GM21423 (cell line): Measurements from ENCODE around the gene DDO.
"Not testable (repeated sequence)": the region's sequence is repeated elsewhere in the genome, so short reads cannot be mapped to it uniquely, and the experiment has no call there.

Source experiments
- ATAC-seq: cut with Tn5 transposase; IDR thresholded peaks from one replicate; pipeline ENCODE4 v1.9.1; 2021; ENCODE audit warnings: mild to moderate bottlenecking, moderate library complexity; ENCODE audit not compliant: unreplicated experiment

Gene DDO

DNA sequence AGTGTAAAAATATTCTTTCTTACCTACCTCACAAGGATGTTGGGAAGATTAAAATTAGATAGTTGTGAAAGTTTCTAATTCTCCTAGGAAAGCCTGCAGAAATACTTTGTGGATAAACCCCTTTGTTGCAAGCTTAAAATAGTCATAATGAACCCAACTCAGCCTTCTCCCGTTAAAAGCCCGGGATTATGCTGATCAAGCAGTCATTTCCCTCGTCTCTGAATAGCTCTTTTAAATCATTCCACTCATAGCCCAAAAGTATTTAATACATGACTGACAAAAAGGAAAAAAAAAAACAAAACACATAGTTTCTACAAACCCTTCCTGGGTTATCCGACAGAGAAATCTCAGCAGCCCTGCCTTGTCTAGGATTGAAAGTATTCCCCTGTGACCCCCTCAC, 46.3 kb downstream of the DDO start:
- no peak for ATAC-seq

DNA sequence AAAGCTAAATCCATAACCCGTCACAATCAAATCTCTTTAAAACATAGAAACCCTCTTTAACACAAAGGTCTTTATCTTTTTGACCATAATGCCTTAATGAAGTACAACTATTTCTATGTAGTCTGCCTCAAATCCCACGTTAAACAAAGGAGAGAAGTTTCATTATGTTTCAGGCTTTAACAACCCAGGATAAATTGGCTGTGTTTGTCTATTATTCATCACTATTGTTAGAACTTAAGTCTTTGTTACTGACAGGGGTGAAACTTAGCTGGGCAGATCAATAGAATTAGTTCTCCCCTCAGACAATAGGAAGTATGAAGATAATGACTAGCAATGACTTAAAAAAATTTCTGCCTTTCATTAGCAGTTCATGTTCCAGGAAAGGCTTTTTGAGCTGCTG, 47.1 kb downstream of the DDO start:
- ATAC-seq, result no peak

DNA sequence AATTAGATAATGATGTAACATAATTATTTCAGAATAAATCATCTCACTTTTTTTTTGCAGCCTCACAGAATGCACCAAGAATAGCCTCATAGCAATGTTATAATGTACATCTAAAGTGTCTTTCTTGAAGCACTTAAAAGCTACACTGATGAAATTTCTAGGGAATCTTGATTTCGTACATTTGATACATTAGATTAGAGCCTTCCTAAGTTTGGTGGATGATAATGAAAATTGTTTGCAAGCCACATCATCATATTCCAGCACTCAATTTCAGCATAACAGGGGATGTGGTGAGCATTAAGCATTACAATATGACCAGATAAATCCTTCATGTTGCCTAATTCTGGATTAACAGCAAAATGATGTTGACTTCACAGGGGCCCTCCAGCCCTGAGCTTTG, 47.5 kb downstream of the DDO start:
- ATAC-seq, result no peak

DNA sequence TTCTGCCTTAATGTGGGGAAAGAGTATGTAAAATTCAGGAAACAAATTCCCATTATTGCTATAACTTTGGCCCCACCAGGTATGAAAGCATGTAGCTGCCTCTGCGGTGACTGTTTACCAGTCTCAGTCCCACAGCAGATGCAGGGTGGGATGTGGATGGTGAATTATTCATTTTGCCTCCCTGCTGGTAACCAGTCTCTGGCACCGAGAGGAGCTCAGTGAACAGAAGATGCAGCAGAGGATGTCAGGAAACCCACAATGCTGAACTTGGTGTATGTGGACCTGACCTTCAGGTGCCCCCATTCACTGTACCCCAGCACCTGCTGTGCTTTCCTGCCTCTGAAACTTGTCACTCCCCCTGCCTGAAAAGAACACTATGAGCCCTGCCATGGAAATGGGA, 48.4 kb downstream of the DDO start:
- ATAC-seq, result no peak

DNA sequence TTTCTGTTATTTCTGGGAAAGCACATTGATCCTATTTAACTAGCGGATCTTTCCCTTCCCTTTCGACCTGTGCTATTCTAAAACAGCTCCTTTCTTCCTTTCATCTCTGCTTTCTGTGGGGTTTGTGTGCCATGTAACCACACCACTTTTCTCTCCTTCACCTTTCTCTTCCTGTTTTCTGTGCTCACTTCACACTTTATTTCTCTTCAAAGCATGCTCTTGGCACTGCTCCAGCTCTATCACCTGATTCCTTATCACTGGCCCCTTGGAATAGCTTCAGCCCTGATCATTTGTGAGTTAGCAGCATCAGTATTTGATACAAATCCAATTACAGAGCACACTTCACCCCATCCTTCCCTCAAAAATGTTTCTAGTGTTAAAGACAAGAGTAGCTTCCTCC, 49.1 kb downstream of the DDO start:
- no peak for ATAC-seq

DNA sequence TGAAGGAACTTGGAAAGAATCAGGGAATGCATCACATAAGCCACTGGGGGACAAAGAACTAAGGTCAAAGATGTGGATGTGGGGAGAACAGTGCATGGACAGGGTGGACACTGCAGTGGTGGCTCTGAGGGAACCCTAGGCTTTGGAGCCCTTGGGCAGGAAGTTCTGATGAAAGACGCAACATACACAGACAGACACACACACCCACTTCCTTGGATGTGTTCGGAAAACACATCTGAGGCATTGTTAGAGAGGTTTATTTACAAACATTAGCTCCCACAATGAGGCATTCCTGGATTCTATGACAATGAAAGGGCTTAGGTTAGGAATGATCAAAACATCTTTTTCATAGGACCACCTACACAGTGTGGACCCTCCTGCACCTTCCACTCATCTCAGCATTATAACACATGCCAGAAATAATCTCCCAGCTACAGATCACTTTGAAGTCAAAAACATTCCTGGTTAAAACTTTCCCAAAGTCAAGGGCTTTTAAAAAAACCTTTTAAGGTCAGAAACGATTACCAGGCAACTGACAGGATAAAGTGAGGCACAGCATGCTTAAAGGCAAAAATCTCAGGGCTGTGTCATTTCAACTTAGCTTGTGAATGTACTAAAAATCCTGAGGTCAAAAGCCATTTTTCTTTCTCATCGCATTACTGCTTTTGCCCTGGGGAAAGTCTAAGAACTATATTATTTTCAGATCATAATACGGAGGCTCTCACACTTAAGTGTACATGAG, 50.8 kb downstream of the DDO start:
- no peak for ATAC-seq

DNA sequence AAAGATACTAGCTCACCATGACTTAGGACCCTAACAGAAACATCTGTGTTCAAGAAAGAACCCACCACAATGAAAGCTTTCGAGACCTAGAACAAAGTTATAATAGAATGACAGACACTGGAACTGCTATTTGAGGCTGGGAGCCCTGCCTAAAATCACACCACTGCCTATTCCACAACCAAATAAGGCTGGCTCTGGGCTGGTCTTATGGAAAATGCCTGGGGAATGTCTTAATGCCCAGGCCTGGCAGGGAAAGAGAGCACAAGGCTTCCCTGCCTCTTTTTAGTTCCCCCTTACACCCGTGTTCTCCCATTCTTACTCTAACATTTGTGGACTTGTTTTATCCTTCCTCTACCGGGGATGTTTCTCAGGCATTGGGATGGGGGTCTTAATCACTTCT, 51.6 kb downstream of the DDO start:
- no peak for ATAC-seq

DNA sequence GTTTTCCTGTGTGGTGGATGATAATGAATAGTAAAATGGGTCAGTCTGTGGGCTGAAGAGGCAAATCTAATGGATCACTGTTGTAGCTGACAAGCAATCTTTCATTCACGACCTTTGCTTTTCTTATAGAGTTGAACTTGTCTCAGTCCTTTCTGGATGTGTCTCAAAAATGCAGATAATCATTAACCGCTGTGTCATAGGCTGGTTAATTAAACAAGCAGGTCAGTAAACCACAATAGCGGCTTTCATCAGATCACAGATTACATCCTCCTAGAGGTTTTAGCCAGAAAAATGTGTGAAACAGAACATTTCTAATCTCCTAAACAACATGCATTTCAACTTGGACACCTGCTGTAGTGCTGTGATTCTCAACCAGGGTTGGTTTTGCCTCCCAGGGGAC, 54.7 kb downstream of the DDO start:
- no peak for ATAC-seq

DNA sequence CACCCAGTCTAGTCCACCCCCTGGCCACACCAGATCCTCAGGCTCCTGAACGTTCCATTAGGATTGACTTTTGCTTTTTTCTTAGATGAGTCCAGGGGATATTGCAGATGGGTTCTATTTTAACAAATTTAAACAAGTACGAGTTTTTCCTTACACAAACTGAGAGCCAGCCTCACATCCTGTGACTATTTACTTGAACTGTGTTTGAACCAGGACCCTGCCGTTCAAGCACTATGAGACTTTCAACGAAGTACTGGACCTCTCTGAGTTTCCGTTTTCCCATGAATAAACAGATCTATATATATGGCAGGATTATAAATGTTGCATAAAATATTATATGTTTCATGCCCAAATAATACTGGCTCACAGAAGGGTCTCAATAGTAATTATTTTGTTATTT, 55.8 kb downstream of the DDO start:
- ATAC-seq, result no peak

DNA sequence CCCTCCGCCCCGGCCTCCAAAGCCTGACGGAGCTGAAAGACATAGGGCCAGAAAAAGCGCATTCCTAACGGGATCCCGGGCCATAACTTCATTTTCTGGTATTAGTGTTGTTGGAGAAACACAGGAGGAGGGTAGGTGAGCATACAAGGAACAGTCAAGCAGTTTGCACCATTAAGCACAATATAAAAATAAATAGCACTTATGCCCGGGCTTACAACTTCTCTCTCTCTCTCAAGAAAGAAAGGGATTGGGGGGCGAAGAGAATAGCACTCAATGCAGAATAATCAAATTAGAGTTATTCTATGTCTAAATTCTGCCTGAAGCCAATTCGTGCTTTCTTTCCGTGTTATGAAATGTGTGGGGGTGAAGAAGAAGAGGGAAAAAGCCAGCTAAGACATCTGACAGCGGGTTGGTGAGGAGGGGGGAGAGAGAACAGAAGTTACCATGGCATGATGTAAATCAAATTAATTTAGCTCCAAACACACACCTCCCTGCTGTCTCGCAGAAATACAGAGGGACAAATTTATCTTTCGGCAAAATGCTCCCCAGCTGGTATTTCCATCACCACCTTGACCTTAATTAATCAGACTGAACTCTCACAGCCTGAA, 56.7 kb downstream of the DDO start:
- no peak for ATAC-seq

DNA sequence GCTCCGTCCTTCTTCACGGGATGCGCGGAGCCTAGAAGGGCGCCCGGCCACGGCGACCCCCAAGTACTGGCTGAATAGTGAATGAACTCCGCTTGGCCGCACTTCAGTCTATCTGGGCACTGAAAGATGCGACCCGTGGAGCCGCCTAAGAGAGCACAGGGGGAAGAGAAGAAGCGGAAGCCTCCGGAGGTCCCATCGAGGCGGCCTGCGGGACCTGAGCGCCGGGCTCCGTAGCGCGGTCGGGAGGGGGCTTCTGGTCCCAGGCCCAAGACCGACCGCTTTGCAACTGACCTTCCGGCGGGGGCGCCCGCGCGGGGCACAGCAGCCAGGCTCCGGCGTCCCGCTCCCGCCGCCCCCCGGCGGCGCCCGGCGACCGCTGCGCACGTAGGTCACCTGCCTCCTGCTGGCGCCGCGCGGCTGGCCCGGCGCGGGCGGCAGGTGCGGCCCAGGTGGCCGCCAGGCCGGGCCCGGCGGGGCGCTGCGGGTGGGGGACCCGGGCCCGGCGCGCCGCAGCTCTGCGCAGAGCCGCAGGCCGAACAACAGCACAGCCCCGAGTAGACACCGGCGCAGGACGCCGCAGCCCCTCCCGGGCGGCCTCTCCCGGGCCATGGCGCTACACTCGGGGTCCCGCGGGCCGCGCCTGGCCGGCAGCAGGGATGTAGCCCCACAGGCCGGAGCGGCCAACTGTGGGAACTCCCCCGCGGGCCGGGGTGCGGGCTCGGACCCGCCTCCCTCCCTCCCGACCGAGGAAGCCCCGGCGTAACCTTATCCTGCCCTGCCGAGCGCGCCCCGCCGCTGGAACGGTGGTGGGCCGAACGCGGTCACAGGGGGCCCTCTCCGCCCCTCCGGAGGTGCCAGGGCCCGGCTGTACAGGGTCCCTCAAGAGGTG, 57.5 kb downstream of the DDO start, which contains the start of gene METTL24:
TSS of gene METTL24 (minus strand) at position 686 of the 889 bp plus-strand sequence. CDS start at position 609, 77 bp downstream.
- ATAC-seq, result no peak

DNA sequence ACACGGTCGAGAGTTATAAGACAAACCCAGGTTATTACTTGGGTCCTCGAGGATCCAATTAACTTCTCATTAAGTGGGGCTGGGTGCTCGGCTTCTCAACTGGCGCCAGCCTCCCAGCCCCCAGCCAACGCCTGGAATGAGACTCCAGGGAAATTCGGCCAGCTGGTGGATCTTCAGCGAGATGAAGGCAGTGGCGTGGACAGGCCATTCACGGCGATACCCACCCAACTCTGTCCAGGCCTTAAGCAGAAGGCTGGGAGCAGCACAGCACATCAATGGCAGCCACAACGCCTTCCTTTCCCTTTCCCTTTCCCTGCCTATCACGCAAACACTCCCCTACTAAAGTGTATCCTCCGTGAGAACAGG, 58.1 kb downstream of the DDO start:
- ATAC-seq, result no peak

DNA sequence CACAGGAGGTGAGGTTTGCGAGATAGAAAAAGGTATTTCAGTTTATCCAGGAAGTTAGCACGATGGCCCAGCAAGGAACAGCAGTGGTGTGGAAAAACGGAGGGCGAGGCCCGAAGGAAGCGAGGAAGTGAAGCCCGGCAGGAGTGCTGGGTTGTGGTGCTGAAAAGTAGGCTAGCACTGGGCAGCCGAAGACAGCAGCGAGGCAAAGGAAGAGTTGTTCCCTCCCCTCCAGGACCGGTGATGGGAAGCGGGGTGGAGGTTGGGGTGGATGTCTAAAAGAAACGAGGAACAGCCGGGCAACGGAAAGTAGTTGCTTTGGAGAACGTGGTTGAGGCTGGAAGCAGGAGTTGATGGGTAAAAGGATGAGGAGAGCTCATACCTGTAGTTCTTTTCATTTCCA, 58.6 kb downstream of the DDO start:
- no peak for ATAC-seq

DNA sequence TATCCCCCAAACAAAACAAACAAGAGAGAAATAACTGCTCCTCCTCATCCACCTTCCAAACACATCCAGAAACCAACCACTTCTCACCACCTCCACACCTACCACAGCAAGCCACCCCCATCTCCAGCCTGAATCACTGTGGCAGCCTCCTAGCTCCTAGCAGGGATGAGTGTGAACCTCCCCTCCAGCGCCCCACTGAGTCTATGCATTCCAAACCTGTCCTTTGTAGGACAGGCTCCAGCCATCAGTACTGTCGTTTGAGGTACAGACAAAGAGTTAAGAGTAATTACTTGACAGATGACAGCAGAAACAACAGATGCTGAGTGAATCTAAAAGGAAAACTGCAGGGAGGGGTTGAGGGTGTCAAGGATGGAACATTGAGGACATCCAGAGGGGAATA, 59.6 kb downstream of the DDO start:
- no peak for ATAC-seq

DNA sequence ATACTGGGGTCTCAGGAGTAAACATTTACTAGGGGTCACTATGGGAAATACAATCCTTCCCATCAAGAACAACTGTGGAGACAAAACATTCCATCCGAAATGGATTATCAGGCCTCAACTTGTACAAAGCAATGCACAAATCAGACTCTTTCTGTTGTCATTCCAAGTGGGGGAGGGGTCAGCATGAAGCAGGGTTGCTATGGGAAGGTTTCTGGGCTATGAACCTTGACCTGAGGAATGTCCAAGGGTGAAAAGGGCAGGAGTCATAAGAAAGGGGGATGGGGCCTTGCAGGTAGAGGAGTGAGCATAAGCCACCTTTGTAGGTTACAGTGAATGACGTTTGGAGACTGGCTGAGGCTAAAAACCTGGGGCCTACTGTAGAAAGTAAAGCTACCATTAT, 60.4 kb downstream of the DDO start:
- ATAC-seq, result no peak

DNA sequence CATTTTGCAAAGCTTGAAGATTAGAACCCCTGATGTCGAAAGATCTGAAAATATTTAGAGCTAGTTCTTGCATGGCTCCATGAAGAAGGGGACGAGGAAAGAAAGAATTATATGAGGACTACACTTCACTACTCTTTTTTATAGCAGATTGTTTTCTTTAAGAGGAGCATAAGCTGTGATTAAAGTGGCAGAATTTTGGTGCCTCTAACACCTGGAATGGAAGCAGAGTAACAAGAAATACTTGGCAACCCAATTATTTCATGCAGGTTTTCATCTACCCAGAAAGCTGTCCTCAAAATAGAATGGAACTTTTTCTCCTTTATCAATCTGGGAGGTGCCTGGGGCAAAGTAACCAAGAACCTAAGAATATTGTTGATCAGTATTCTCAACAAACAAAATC, 61.2 kb downstream of the DDO start:
- ATAC-seq, result no peak

DNA sequence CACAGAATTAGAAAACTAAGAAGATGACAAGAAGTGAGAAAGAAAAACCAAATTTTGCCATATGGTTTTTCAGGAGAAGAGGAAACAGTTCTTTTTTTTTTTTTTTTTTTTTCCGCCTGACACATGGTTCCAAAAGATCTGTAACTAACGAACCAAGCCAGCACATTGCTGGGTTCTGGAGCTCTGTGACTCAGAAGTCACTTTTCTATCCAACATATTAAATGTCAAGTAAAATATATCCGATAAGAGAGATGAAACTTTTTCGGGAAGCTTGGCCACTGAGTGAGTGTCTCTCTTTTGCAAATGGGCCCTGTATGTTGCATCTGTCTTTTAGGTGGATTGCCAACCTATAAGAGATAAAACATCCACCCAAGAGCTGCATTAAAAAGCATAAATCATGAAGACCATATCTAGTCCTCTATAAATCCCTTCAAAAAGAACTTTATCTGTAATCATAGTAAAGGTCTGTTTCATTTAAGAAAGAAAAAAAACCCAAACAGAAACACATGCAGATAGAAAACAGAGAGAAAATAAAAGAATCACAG, 61.8 kb downstream of the DDO start:
- ATAC-seq, result no peak

DNA sequence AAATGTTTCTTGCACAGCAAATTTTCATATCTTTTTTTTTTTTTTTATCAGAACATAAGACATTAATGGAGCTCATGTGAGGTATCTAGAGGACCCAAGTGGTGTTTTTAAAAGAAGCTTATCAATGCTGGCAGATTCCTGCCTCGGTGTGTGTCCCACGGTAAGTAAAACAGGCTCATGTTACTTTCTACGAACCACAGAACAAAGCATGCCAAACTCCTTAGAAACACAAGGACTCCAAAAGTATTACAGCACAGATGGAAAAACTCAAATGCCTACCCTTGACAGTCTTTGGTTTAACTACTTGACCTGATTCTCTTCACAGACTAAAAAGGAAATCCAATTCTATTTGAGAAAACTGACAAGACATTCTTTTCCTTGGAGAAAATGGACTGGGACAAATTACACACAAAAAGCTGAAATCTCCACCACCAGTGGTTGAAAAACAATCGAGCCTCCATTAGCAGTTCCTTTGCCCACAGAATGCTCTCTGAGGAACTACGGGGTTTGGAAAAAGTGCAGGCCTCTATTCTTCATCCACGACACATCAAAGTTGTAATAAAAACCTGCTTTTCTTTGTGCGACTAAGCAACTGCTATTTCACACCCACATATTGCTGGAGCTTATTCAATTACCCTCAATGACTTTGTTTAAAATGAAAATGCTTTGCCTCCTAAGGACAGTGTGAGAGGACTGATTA, 62.7 kb downstream of the DDO start:
- no peak for ATAC-seq

DNA sequence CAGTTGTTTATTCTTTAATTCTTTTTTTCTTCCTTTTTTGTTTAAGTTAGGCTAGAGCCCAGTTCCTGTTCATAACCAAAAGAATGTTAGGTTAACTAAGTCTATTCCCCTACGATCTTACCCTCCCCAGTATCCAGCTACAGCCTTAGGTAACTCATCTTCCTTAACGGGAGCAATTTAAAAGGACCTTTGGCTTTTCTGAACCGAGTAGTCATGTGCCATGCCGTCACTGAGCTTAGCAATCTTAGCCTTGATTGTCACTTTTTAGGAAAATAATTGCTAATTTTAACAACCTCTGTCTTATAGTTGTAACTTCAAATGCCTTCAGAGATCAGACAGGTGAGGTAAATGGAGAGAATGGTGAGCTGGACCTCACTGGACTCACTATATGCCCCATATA, 63.4 kb downstream of the DDO start:
- ATAC-seq, result no peak

DNA sequence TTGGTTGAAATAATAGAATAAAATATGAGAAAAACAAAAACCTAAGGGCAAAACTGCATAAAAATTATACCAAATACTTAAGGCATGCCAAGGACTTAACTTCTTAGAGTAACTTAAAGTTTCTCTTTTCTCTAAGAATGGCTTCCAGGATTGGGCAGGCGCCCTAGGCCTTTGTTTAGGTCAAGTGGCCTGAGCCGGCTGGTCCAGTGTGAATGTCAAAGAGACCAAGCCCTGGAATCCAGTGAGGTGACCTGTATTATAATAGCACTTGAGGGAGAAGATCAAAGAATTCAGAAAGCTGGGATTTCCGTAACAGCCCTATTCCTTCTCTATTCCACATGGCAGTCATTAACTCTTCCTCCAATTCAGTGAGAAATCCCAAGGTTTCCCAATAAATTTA, 63.8 kb downstream of the DDO start:
- no peak for ATAC-seq

DNA sequence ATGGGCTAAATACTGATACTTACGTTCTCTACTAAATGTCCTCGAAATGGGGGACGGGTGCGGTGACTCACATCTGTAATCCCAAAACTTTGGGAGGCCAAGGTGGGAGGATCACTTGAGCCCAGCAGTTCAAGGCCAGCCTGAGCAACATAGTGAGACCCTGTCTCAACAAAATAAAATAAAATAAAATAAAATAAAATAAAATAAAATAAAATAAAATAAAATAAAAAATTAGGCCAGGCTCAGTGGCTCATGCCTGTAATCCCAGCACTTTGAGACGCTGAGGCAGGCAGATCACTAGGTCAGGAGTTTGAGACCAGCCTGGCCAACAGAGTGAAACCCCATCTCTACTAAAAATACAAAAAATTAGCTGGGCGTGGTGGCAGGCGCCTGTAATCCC, 64.8 kb downstream of the DDO start:
- not testable (repeated sequence) for ATAC-seq
